SK-N-SH treated with all-trans-retinoic acid at 6 μM for 48 hours (cell line): ENCODE data around the gene DDI2.

Experiments used
- ATAC-seq: fragments of 200-7000 bp; cut with Tn5 transposase; 3 replicates; pipeline ENCODE4 v1.9.1; 2020; ENCODE audit warnings: mild to moderate bottlenecking, moderate library complexity
- BACH2 ChIP-seq: fragments of 250-450 bp; sonication (Bioruptor Pico); IDR thresholded peaks from 2 replicates; pipeline ENCODE4 v1.9.0; 2021; ENCODE audit warnings: mild to moderate bottlenecking, borderline replicate concordance
- CSDC2 ChIP-seq: fragments of 250-450 bp; sonication (Bioruptor Pico); IDR thresholded peaks from 2 replicates; pipeline ENCODE4 v1.5.0; 2020; ENCODE audit warnings: mild to moderate bottlenecking, moderate library complexity
- ESRRG ChIP-seq: fragments of 250-450 bp; sonication (Bioruptor Pico); IDR thresholded peaks from 2 replicates; pipeline ENCODE4 v1.6.1; 2021; ENCODE audit warnings: mild to moderate bottlenecking
- GLIS3 ChIP-seq: fragments of 250-450 bp; sonication (Bioruptor Pico); IDR thresholded peaks from 2 replicates; pipeline ENCODE4 v1.5.0; 2020; ENCODE audit warnings: mild to moderate bottlenecking, moderate library complexity
- OSR1 ChIP-seq: fragments of 250-450 bp; sonication (Bioruptor Pico); IDR thresholded peaks from 2 replicates; pipeline ENCODE4 v1.8.0; 2022; ENCODE audit warnings: moderate library complexity, mild to moderate bottlenecking, inconsistent platforms
- PATZ1 ChIP-seq: fragments of 250-450 bp; sonication (Bioruptor Pico); IDR thresholded peaks from 2 replicates; pipeline ENCODE4 v1.8.0; 2020; ENCODE audit warnings: mild to moderate bottlenecking, moderate library complexity, borderline replicate concordance
- POU6F1 ChIP-seq: fragments of 250-450 bp; sonication (Bioruptor Pico); IDR thresholded peaks from 2 replicates; pipeline ENCODE4 v1.8.0; 2021; ENCODE audit warnings: low read depth, mild to moderate bottlenecking, moderate library complexity, borderline replicate concordance
- RARB ChIP-seq: fragments of 250-450 bp; sonication (Bioruptor Pico); IDR thresholded peaks from 2 replicates; pipeline ENCODE4 v1.8.0; 2021; ENCODE audit warnings: mild to moderate bottlenecking, moderate library complexity
- SNAI2 ChIP-seq: fragments of 250-450 bp; sonication (Bioruptor Pico); IDR thresholded peaks from 2 replicates; pipeline ENCODE4 v1.5.0; 2020; ENCODE audit warnings: mild to moderate bottlenecking, moderate library complexity
- TCF4 ChIP-seq: fragments of 250-450 bp; sonication (Bioruptor Pico); IDR thresholded peaks from 2 replicates; pipeline ENCODE4 v1.8.0; 2021; ENCODE audit warnings: mild to moderate bottlenecking, moderate library complexity, borderline replicate concordance
- TOX ChIP-seq: fragments of 250-450 bp; sonication (Bioruptor Pico); IDR thresholded peaks from 2 replicates; pipeline ENCODE4 v1.8.0; 2021; ENCODE audit warnings: mild to moderate bottlenecking, moderate library complexity, borderline replicate concordance
- TSHZ2 ChIP-seq: fragments of 250-450 bp; sonication (Bioruptor Pico); IDR thresholded peaks from 2 replicates; pipeline ENCODE4 v1.5.0; 2020; ENCODE audit warnings: mild to moderate bottlenecking, moderate library complexity
- ZC3H10 ChIP-seq: fragments of 250-450 bp; sonication (Bioruptor Pico); IDR thresholded peaks from 2 replicates; pipeline ENCODE4 v1.5.1; 2021; ENCODE audit warnings: mild to moderate bottlenecking, moderate library complexity
- ZFP3 ChIP-seq: fragments of 250-450 bp; sonication (Bioruptor Pico); IDR thresholded peaks from 2 replicates; pipeline ENCODE4 v1.5.0; 2020; ENCODE audit warnings: mild to moderate bottlenecking, moderate library complexity
- ZFP30 ChIP-seq: fragments of 450-650 bp; formaldehyde crosslinking; IDR thresholded peaks from 2 replicates; pipeline ENCODE4 v1.5.0; 2022; ENCODE audit warnings: mild to moderate bottlenecking, moderate library complexity
- ZNF70 ChIP-seq: fragments of 450-650 bp; formaldehyde crosslinking; IDR thresholded peaks from 2 replicates; pipeline ENCODE4 v1.5.0; 2020; ENCODE audit warnings: mild to moderate bottlenecking, moderate library complexity
- ZNF8 ChIP-seq: fragments of 450-650 bp; formaldehyde crosslinking; IDR thresholded peaks from 2 replicates; pipeline ENCODE4 v1.5.0; 2020; ENCODE audit warnings: mild to moderate bottlenecking, moderate library complexity

Gene DDI2

GRCh38 chr1:15707239-15707925 is 90.1 kb downstream of the DDI2 start:
- TF ChIP-seq CSDC2 (CRISPR knock-in tag) (no peak), TCF4 (CRISPR knock-in tag) (no peak), BACH2 (CRISPR knock-in tag) (no peak), ZFP3 (no peak), ZFP30 (CRISPR knock-in tag) (no peak), TOX (no peak), TSHZ2 (CRISPR knock-in tag) (no peak), ZNF8 (CRISPR knock-in tag) (no peak), SNAI2 (no peak), ZNF70 (CRISPR knock-in tag) (no peak), GLIS3 (no peak), ZC3H10 (CRISPR knock-in tag) (no peak), RARB (no peak), PATZ1 (CRISPR knock-in tag) (no peak)
- no peak for ATAC-seq

DNA sequence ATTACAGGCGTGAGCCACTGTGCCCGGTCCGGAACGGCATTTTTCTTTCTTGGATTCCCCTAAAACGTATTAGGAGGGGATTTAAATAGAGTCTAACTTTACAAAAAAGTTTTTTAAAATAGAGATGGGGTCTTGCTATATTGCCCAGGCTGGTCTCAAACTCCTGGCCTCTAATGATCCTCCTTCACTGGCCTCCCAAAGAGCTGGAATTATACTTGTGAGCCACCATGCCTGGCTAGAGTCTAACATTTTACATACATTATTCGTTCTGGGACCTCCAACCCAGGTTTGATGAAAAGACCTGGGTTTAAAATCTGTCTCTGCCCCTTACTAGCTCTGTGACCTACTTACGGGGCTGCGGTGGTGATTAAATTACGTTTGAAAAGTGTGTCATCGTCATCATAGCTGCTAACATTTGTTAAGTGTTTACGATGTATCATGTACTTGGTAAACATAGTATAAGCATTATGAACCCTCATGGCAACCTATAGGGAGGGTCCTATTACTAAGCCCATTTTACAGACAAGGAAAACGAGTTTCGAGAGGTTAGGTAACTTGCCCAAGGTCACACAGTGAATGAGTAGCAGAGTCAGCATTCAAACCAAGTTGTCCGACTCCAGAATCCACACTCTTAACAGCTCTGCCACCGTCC is 91.4 kb downstream of the DDI2 start:
- ATAC-seq: no peak
- TF ChIP-seq BACH2 (CRISPR knock-in tag): no peak

DNA sequence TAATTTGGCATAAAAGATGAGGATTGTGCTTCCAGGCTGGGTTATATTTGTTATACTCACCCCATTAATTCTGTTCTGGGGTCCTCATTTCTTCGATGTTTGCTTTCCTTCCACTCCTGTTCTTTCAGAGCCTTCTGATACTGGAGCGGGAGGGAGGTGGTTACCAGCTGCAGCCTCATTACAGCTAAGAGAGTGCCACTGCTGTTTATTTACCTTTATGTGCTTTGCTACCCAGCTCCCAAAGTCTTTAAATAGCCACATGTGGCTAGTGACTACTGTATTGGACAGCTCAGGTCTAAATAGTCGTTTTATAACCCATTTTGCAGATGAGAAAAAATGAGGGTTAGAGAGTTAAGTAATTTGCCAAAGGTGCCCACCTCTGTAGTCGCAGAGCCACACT is 92.0 kb downstream of the DDI2 start:
- no peak for ATAC-seq

More for the DNA sequence above, 92.0 kb downstream of the DDI2 start:
- no peak for TF ChIP-seq CSDC2 (CRISPR knock-in tag)
- TF ChIP-seq ZNF8 (CRISPR knock-in tag): no peak
- TF ChIP-seq POU6F1 (CRISPR knock-in tag): no peak
- TF ChIP-seq TCF4 (CRISPR knock-in tag): no peak
- TF ChIP-seq GLIS3: no peak
- no peak for TF ChIP-seq TOX
- TF ChIP-seq BACH2 (CRISPR knock-in tag): no peak
- no peak for TF ChIP-seq ZFP3
- TF ChIP-seq OSR1 (CRISPR knock-in tag): no peak
- no peak for TF ChIP-seq ZFP30 (CRISPR knock-in tag)
- no peak for TF ChIP-seq ESRRG (CRISPR knock-in tag)
- no peak for TF ChIP-seq PATZ1 (CRISPR knock-in tag)
